ENCODE measurements around the gene ZFAND3.

DNA sequence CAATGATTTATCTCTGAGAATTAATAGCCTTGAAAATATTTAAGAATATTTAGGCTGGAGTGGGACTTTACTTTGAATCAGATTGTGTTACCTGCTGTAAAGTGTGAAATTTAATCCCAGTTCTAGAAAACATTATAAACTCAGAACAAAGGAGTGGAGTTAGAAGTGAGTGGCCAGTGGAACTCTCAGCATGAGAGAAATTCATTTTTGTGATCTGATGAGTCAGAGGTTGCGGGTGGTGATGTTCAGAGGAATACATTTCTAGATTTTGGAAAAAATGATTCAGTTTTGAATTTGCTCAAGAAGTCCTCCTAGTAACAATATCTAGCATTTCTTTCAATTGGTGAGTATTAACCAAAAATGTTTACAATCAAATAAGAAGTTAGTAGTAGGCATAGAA, 167.5 kb downstream of the ZFAND3 start:
- no peak for TF ChIP-seq ZNF24 (IDR thresholded peaks at IDR 0.05)
- TF ChIP-seq EP300 (IDR thresholded peaks at IDR 0.05; ENCODE audit: borderline replicate concordance in 1 of 2, control insufficient read depth in 1 of 2, low read depth in 2 of 2, low read length in 2 of 2) = no peak
- no peak for TF ChIP-seq EZH2 (IDR thresholded peaks at IDR 0.05; ENCODE audit: borderline replicate concordance, control insufficient read depth, low read depth, low read length)
- no peak for TF ChIP-seq POLR2AphosphoS5 (IDR thresholded peaks at IDR 0.05; ENCODE audit: low read length)
- TF ChIP-seq, protein P1, sequence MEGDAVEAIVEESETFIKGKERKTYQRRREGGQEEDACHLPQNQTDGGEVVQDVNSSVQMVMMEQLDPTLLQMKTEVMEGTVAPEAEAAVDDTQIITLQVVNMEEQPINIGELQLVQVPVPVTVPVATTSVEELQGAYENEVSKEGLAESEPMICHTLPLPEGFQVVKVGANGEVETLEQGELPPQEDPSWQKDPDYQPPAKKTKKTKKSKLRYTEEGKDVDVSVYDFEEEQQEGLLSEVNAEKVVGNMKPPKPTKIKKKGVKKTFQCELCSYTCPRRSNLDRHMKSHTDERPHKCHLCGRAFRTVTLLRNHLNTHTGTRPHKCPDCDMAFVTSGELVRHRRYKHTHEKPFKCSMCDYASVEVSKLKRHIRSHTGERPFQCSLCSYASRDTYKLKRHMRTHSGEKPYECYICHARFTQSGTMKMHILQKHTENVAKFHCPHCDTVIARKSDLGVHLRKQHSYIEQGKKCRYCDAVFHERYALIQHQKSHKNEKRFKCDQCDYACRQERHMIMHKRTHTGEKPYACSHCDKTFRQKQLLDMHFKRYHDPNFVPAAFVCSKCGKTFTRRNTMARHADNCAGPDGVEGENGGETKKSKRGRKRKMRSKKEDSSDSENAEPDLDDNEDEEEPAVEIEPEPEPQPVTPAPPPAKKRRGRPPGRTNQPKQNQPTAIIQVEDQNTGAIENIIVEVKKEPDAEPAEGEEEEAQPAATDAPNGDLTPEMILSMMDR (IDR thresholded peaks at IDR 0.05 in 2 of 3, conservative IDR thresholded peaks at IDR 0.05 in 1 of 3; ENCODE audit: control insufficient read depth in 2 of 3, extremely low read depth in 1 of 3, insufficient read depth in 1 of 3, low read depth in 3 of 3, low read length in 3 of 3) = no peak
- no peak for TF ChIP-seq BRCA1 (IDR thresholded peaks at IDR 0.05; ENCODE audit: low read depth, low read length)
- TF ChIP-seq BCL11A (IDR thresholded peaks at IDR 0.05; ENCODE audit: low read depth, low read length) = no peak
- TF ChIP-seq, protein P2, sequence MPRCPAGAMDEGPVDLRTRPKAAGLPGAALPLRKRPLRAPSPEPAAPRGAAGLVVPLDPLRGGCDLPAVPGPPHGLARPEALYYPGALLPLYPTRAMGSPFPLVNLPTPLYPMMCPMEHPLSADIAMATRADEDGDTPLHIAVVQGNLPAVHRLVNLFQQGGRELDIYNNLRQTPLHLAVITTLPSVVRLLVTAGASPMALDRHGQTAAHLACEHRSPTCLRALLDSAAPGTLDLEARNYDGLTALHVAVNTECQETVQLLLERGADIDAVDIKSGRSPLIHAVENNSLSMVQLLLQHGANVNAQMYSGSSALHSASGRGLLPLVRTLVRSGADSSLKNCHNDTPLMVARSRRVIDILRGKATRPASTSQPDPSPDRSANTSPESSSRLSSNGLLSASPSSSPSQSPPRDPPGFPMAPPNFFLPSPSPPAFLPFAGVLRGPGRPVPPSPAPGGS (IDR thresholded peaks at IDR 0.05; ENCODE audit: borderline replicate concordance, insufficient read depth, low read depth, low read length, poor library complexity, severe bottlenecking) = no peak
- no peak for TF ChIP-seq RBBP5 (conservative IDR thresholded peaks at IDR 0.05)
- no peak for TF ChIP-seq NRF1 (conservative IDR thresholded peaks at IDR 0.05; ENCODE audit: low read depth, low read length)
- TF ChIP-seq MAX (IDR thresholded peaks at IDR 0.05; ENCODE audit: low read depth, low read length) = no peak
- no peak for TF ChIP-seq GATAD2B (conservative IDR thresholded peaks at IDR 0.05; ENCODE audit: low read depth)
